Astrocyte (in vitro differentiated cells and primary cell): ENCODE measurements around the gene AQP6.

Experiments used
- EZH2 ChIP-seq: IDR thresholded peaks from 2 replicates; pipeline ENCODE4 v1.6.1; 2012; ENCODE audit warnings: mild to moderate bottlenecking, low read length, inconsistent platforms; ENCODE audit not compliant: insufficient read depth
- TF ChIP-seq, protein P1 (sequence below): IDR thresholded peaks from 2 replicates; pipeline ENCODE4 v1.5.1; 2011; ENCODE audit warnings: low read depth, mild to moderate bottlenecking, inconsistent platforms, low read length, moderate library complexity; ENCODE audit not compliant: insufficient read depth

DNA sequence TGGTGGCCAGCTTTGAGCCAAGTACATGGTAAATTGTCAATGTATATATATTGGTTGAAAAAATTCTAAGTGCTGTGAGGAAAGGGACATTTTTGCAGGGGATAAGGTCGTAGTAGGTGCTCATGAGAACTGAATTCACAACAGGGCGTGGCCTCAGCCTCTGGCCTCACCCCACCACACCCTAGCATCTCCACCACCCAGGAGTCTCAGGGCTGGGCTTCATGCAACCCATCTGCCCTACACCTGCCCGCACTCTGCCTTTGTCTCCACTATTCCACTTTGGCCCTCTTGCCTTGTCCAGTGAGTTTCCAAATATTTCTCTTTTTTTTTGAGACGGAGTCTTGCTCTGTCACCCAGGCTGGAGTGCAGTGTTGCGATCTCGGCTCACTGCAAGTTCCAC lies 44.3 kb upstream of the AQP6 start:
- no peak for TF ChIP-seq EZH2
- TF ChIP-seq, protein P1, sequence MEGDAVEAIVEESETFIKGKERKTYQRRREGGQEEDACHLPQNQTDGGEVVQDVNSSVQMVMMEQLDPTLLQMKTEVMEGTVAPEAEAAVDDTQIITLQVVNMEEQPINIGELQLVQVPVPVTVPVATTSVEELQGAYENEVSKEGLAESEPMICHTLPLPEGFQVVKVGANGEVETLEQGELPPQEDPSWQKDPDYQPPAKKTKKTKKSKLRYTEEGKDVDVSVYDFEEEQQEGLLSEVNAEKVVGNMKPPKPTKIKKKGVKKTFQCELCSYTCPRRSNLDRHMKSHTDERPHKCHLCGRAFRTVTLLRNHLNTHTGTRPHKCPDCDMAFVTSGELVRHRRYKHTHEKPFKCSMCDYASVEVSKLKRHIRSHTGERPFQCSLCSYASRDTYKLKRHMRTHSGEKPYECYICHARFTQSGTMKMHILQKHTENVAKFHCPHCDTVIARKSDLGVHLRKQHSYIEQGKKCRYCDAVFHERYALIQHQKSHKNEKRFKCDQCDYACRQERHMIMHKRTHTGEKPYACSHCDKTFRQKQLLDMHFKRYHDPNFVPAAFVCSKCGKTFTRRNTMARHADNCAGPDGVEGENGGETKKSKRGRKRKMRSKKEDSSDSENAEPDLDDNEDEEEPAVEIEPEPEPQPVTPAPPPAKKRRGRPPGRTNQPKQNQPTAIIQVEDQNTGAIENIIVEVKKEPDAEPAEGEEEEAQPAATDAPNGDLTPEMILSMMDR: no peak
